B cell (primary cell): ENCODE data around the gene DOCK8. TPM values are rescaled to one million over a fixed set of nuclear protein-coding genes. Genes with fewer than 3 reads are reported as not detected.

Experiments
- ATAC-seq: fragments of 200-7000 bp; cut with Tn5 transposase; one replicate; pipeline ENCODE4 v1.10.0; 2021; ENCODE audit warnings: low read depth, mild to moderate bottlenecking, moderate number of reproducible peaks, moderate library complexity
- CTCF ChIA-PET: fragments of 350-600 bp; sonication (Branson Sonifier 250); formaldehyde crosslinking; loops from one replicate; lab custom pipeline; 2021; ENCODE audit warnings: antibody characterized with exemption, inconsistent platforms; lab: Charles Lee
- POLR2A ChIA-PET: fragments of 350-600 bp; sonication (Branson Sonifier 250); formaldehyde crosslinking; loops from one replicate; lab custom pipeline; 2021; ENCODE audit warnings: antibody characterized with exemption; lab: Charles Lee
- DNase-seq: peaks from one replicate; pipeline ENCODE4 v3.0.0; 2013
- H2AFZ ChIP-seq: 2 replicates; pipeline ENCODE4 v1.6.1; 2012; ENCODE audit warnings: mild to moderate bottlenecking, low read depth, low read length; ENCODE audit not compliant: insufficient read depth, poor library complexity, severe bottlenecking
- H3K27ac ChIP-seq, 2 donors: 1 replicate in 1 of 2; 2 replicates in 1 of 2; pipeline ENCODE4 v1.5.1; 2012 to 2013; ENCODE audit warnings: low read length in 2 of 2, mild to moderate bottlenecking in 2 of 2, moderate library complexity in 1 of 2
- H3K27me3 ChIP-seq, 4 experiments: fragments of 200-600 bp in 1 of 4; sonication (generic) in 1 of 4; replicated peaks in 1 of 4; 1 replicate in 2 of 4; 2 replicates in 2 of 4; pipeline versions ENCODE4 v1.6.1 to v1.7.0; 2013 to 2016; ENCODE audit warnings: low read length in 3 of 4, mild to moderate bottlenecking in 2 of 4, mixed read lengths in 1 of 4, moderate library complexity in 1 of 4; ENCODE audit not compliant: insufficient read depth in 4 of 4, control insufficient read depth in 3 of 4; ENCODE audit errors: control extremely low read depth in 1 of 4
- H3K36me3 ChIP-seq, 2 experiments: replicated peaks in 1 of 2; 1 replicate in 1 of 2; 2 replicates in 1 of 2; pipeline versions ENCODE4 v1.6.1 to v1.7.1; 2013; ENCODE audit warnings: low read length in 1 of 2; ENCODE audit not compliant: insufficient read depth in 2 of 2, control insufficient read depth in 1 of 2; ENCODE audit errors: control extremely low read depth in 1 of 2, extremely low read depth in 1 of 2
- H3K4me1 ChIP-seq, 2 donors: fragments of 200-600 bp in 1 of 2; sonication (generic) in 1 of 2; 1 replicate in 1 of 2; 2 replicates in 1 of 2; pipeline versions ENCODE4 v1.5.1 to v1.6.1; 2013 to 2017; ENCODE audit warnings: low read length in 2 of 2; ENCODE audit not compliant: control insufficient read depth in 2 of 2, insufficient read depth in 2 of 2
- H3K4me2 ChIP-seq: replicated peaks from 2 replicates; pipeline ENCODE3; 2012; ENCODE audit warnings: mild to moderate bottlenecking, low read depth, low read length; ENCODE audit not compliant: poor library complexity, severe bottlenecking
- H3K4me3 ChIP-seq, 5 experiments: fragments of 200-600 bp in 1 of 5; sonication (generic) in 1 of 5; 1 replicate in 3 of 5; 2 replicates in 2 of 5; pipeline versions ENCODE4 v1.5.1 to v1.7.0; 2011 to 2016; ENCODE audit warnings: low read length in 4 of 5, mild to moderate bottlenecking in 4 of 5, low read depth in 2 of 5, control low read depth in 1 of 5, moderate library complexity in 1 of 5; ENCODE audit not compliant: insufficient read depth in 1 of 5; ENCODE audit errors: control extremely low read depth in 1 of 5, extremely low read depth in 1 of 5
- H3K79me2 ChIP-seq: fragments of 200-600 bp; sonication (generic); one replicate; pipeline ENCODE4 v1.6.0; 2016; ENCODE audit warnings: low read length; ENCODE audit not compliant: control insufficient read depth, insufficient read depth
- H3K9ac ChIP-seq: fragments of 200-600 bp; sonication (generic); 2 replicates; pipeline ENCODE4 v1.6.1; 2017; ENCODE audit warnings: mild to moderate bottlenecking, low read length, moderate library complexity
- H3K9me3 ChIP-seq, 3 donors: one replicate each; pipeline versions ENCODE4 v1.6.1 to v1.7.1; 2013; ENCODE audit warnings: low read length in 2 of 3; ENCODE audit not compliant: control insufficient read depth in 2 of 3, insufficient read depth in 1 of 3; ENCODE audit errors: control extremely low read depth in 1 of 3
- H4K20me1 ChIP-seq: 2 replicates; pipeline ENCODE4 v1.6.0; 2012; ENCODE audit warnings: mild to moderate bottlenecking, low read length; ENCODE audit not compliant: insufficient read depth, control insufficient read depth, poor library complexity, severe bottlenecking
- H3K27ac Mint-ChIP-seq: one replicate; pipeline ENCODE4 v1.8.0; 2021; ENCODE audit warnings: mixed read lengths
- H3K27me3 Mint-ChIP-seq: one replicate; pipeline ENCODE4 v1.8.0; 2021; ENCODE audit warnings: mixed read lengths
- H3K4me1 Mint-ChIP-seq: one replicate; pipeline ENCODE4 v1.8.0; 2021; ENCODE audit warnings: mixed read lengths
- H3K4me3 Mint-ChIP-seq: one replicate; pipeline ENCODE4 v1.8.0; 2021; ENCODE audit warnings: mixed read lengths
- H3K9me3 Mint-ChIP-seq: one replicate; pipeline ENCODE4 v1.8.0; 2022; ENCODE audit warnings: mixed read lengths; ENCODE audit not compliant: insufficient read depth
- CTCF ChIP-seq: fragments of 200-600 bp; IDR thresholded peaks from one replicate; pipeline ENCODE4 v1.8.0; 2022; ENCODE audit warnings: antibody characterized with exemption, mild to moderate bottlenecking
- EZH2 ChIP-seq: IDR thresholded peaks from 2 replicates; pipeline ENCODE4 v1.6.1; 2012; ENCODE audit warnings: borderline replicate concordance, low read depth, mild to moderate bottlenecking, moderate library complexity, low read length; ENCODE audit not compliant: insufficient read depth, poor library complexity, severe bottlenecking
- WGBS: methylation state at CpG from one replicate; pipeline ENCODE4 v1.1.5; 2013; ENCODE audit warnings: missing lambda C conversion rate; ENCODE audit not compliant: insufficient coverage; 5-methylcytosine and 5-hydroxymethylcytosine counted together
- intact Hi-C: fragments of 100-400 bp; cut with micrococcal nuclease; formaldehyde crosslinking; loops from one replicate; pipeline ENCODE4 v1.10.0; 2022
- polyA plus RNA-seq: library from polyadenylated mRNA; depleted of rRNA; stranded (reverse); fragments of >200 nt; gene quantifications from 2 replicates; pipeline ENCODE4 v1.2.3, GENCODE V29; 2012
- total RNA-seq, 2 donors: library from RNA; stranded (reverse); fragments of 120-200 nt in 1 of 2; gene quantifications; 1 replicate in 1 of 2; 2 replicates in 1 of 2; pipeline versions ENCODE4 v1.2.3 to v1.2.4, GENCODE V29; 2013 to 2022

DOCK8 gene
- total and polyA plus RNA-seq, 2 donors (not counting 1 experiment from before 2014, with no cell fraction given), result 47.6 to 288 TPM

DNA sequence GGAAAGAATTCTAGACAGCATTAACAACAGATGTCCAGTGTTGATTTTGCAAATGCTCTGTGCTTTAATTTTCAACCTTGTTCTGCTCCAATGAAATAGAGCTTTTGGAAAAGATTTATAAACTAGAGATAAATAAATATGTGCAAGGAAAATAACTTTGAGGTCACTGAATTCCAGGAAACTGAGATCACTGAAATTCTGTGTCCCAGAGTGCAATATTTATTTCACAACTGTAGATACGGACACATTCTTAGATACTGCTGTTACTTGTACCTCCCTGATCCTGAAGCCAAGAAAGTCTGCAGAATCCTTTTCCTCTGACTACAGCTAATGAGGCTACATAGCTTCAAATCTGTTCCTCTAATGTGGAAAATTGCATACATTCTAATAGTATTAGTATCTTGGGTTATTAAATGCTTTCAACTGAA is 222.9 kb downstream of the DOCK8 start:
- Mint-ChIP-seq H3K4me3 (no peak overlapping the region), H3K27ac (peak overlapping the region; percentile 10), H3K27me3 (no peaks in the 10 kb centered on the region), H3K9me3 (no peaks in the 10 kb centered on the region), H3K4me1 (no peaks in the 10 kb centered on the region)
- ChIA-PET CTCF (no interaction called here), POLR2A (no interaction called here)
- H3K4me1 ChIP-seq, result no peaks in the 10 kb centered on the region
- no peaks in the 10 kb centered on the region for H3K27me3 ChIP-seq
- no peak overlapping the region for H2AFZ ChIP-seq
- H3K4me3 ChIP-seq, result no peak overlapping the region
- H3K79me2 ChIP-seq, result no peaks in the 10 kb centered on the region
- H3K4me2 ChIP-seq, result no peak overlapping the region
- intact Hi-C loops, result no loop called here
- H3K9ac ChIP-seq, result no peak overlapping the region
- no peak for TF ChIP-seq CTCF
- H3K9me3 ChIP-seq, result no peaks in the 10 kb centered on the region
- no peak overlapping the region for H3K27ac ChIP-seq
- DNase-seq (no peak), ATAC-seq (no peak)
- H3K36me3 ChIP-seq, result peaks cover 16 to 88% of the 10 kb centered on the region in 2 experiments
- no CpG with 5 or more reads among the region's 1 CpG for WGBS
- H4K20me1 ChIP-seq, result peaks cover 5% of the 10 kb centered on the region

GRCh38 chr9:438066-438465 is 223.4 kb downstream of the DOCK8 start:
- Histone ChIP-seq H3K9me3 (no peaks in the 10 kb centered on the region), H3K4me2 (no peak overlapping the region), H3K36me3 (peaks cover 18 to 88% of the 10 kb centered on the region in 2 experiments), H3K27me3 (no peaks in the 10 kb centered on the region), H4K20me1 (peaks cover 5% of the 10 kb centered on the region), H3K27ac (no peak overlapping the region), H3K79me2 (no peaks in the 10 kb centered on the region), H2AFZ (no peak overlapping the region), H3K4me1 (no peaks in the 10 kb centered on the region), H3K4me3 (no peak overlapping the region), H3K9ac (no peak overlapping the region)
- Mint-ChIP-seq H3K4me1 (no peaks in the 10 kb centered on the region), H3K27me3 (no peaks in the 10 kb centered on the region), H3K27ac (peak overlapping the region; percentile 10), H3K4me3 (no peak overlapping the region), H3K9me3 (no peaks in the 10 kb centered on the region)
- no peak for TF ChIP-seq EZH2
- DNase-seq (no peak), ATAC-seq (no peak)
- ChIA-PET CTCF (no interaction called here), POLR2A (no interaction called here)
- 100% methylated on average over 1 of the region's 2 CpGs for WGBS
- intact Hi-C loops, result no loop called here
